Fibroblast of lung (primary cell): ENCODE measurements around the gene CRABP2.

ENCODE experiments used
- EZH2 ChIP-seq: IDR thresholded peaks from 2 replicates; pipeline ENCODE4 v1.5.1; 2012; ENCODE audit warnings: low read length, control low read depth, mild to moderate bottlenecking; ENCODE audit errors: missing control alignments
- TF ChIP-seq, protein P1 (sequence below), 2 donors: IDR thresholded peaks in 1 of 2; conservative IDR thresholded peaks in 1 of 2; 1 replicate in 1 of 2; 2 replicates in 1 of 2; pipeline ENCODE4 v1.5.1; 2011 to 2012; ENCODE audit warnings: low read length in 2 of 2, control low read depth in 1 of 2, inconsistent platforms in 1 of 2, low read depth in 1 of 2, mild to moderate bottlenecking in 1 of 2

DNA sequence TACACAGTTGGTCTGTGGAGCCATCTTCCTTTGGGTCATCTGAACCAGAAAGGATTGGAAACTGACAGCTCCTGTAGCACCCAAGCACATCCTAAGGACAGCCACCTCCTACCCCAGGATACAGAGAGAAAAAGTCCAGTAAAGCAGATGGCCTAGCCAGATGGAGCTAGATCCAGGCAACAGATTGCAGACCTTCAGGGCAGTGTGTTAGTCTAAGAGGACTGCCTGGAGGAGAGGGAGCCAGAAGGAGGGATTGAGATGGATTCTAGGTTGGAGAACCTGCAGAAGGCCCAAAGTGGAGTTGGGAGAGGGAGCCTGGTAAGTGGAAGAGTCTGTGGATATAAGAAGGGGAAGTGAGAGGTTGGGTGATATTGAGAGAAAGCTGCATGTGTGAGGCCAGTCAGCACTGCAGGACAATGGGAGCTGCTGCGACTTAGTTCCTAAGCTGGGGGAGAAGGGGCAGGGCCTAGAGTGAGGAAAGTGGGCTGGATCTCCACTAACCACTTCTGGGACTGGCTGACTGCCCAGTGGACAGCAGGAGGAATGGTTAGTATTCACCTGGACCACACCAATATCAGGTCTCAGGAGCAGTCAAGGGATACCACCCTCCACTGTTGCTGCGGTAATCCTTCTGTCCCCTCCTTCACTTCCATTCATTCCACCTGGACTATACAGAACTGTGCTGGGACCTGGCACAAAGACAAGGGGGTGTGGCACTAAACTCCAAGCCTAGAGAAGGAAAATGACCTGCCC is 50.1 kb downstream of the CRABP2 start:
- TF ChIP-seq, protein P1, sequence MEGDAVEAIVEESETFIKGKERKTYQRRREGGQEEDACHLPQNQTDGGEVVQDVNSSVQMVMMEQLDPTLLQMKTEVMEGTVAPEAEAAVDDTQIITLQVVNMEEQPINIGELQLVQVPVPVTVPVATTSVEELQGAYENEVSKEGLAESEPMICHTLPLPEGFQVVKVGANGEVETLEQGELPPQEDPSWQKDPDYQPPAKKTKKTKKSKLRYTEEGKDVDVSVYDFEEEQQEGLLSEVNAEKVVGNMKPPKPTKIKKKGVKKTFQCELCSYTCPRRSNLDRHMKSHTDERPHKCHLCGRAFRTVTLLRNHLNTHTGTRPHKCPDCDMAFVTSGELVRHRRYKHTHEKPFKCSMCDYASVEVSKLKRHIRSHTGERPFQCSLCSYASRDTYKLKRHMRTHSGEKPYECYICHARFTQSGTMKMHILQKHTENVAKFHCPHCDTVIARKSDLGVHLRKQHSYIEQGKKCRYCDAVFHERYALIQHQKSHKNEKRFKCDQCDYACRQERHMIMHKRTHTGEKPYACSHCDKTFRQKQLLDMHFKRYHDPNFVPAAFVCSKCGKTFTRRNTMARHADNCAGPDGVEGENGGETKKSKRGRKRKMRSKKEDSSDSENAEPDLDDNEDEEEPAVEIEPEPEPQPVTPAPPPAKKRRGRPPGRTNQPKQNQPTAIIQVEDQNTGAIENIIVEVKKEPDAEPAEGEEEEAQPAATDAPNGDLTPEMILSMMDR (conservative IDR thresholded peaks at IDR 0.05 in 1 of 2, IDR thresholded peaks at IDR 0.05 in 1 of 2; ENCODE audit: low read depth in 1 of 2, low read length in 2 of 2) = no peak
- no peak for TF ChIP-seq EZH2
